SK-N-MC (cell line): ENCODE results near the gene TSHZ2.

Experiments
- EZH2 ChIP-seq: fragments of 200-600 bp; sonication (generic); IDR thresholded peaks from one replicate; pipeline ENCODE4 v1.6.1; 2017; ENCODE audit warnings: antibody characterized with exemption
- FOXP2 ChIP-seq: optimal IDR thresholded peaks from 2 replicates; pipeline ENCODE3; 2011; ENCODE audit warnings: mild to moderate bottlenecking, moderate library complexity; ENCODE audit not compliant: insufficient read depth; ENCODE audit errors: extremely low read length, control extremely low read depth
- POLR2AphosphoS5 ChIP-seq: IDR thresholded peaks from 2 replicates; pipeline ENCODE4 v1.6.1; 2012; ENCODE audit warnings: mild to moderate bottlenecking, low read depth, low read length, borderline replicate concordance

DNA sequence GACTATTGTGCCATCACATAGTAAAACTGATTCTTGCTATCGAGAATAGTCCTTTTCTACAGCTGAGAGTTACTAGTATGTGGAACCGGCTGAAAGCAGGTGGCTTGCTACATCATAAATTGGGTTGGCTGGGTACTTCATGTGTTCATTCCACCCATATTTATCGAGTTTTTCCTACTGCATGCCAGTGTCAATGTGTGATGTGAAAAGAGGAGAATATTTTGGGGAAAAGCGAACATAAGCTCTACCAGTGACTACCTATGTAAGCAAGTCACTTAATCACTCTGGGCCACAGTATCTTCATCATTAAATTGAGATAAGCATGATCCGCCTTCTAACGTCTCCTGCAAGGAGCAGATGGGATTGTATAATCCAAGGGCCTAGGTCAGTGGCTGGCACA is 61.0 kb downstream of the TSHZ2 start:
- TF ChIP-seq POLR2AphosphoS5 (no peak), EZH2 (no peak), FOXP2 (no peak)
